ENCODE data around the gene PRKCH.

GRCh38 chr14:61503167-61503801 is 181.9 kb downstream of the PRKCH start:
- TF ChIP-seq POLR2A (IDR thresholded peaks at IDR 0.05; ENCODE audit: low read length), result no peak
- no peak for TF ChIP-seq GATA1 (IDR thresholded peaks at IDR 0.05; ENCODE audit: low read depth, low read length)
